ENCODE data around the gene EIF2S3B.

The EIF2S3B gene

GRCh38 chr12:10554756-10555481, 49.2 kb downstream of the EIF2S3B start:
- DNase-seq = no peak

- no peak for DNase-seq
These were observed 51.6 kb downstream of the EIF2S3B start for GRCh38 chr12:10557329-10557728.

- no peak for DNase-seq
These were observed 52.1 kb downstream of the EIF2S3B start for GRCh38 chr12:10557766-10558165.

Data from cerebellar nuclear complex (tissue), 1 donor.